Testis (tissue), 3 donors: Measurements from ENCODE around the gene SLC6A18. TPM values are rescaled to one million over a fixed set of nuclear protein-coding genes. Genes with fewer than 3 reads are reported as not detected.
"Not testable (repeated sequence)": the region's sequence is repeated elsewhere in the genome, so short reads cannot be mapped to it uniquely, and the experiment has no call there.

Experiments used
- DNase-seq: peaks from one replicate; pipeline ENCODE4 v3.0.0-alpha.2; 2019
- H3K27ac ChIP-seq, 2 donors: fragments of 200-600 bp; sonication (generic); one replicate each; pipeline ENCODE4 v1.5.1; 2019
- H3K27me3 ChIP-seq: fragments of 200-600 bp; sonication (generic); one replicate; pipeline ENCODE4 v1.5.1; 2019
- H3K36me3 ChIP-seq: fragments of 200-600 bp; sonication (generic); one replicate; pipeline ENCODE4 v1.5.1; 2017; ENCODE audit warnings: low read depth; ENCODE audit errors: missing control alignments
- H3K4me1 ChIP-seq: fragments of 200-600 bp; sonication (generic); one replicate; pipeline ENCODE4 v1.5.1; 2019
- H3K4me3 ChIP-seq, 2 donors: fragments of 200-600 bp; sonication (generic); one replicate each; pipeline ENCODE4 v1.5.1; 2017 to 2019
- H3K9me3 ChIP-seq: fragments of 200-600 bp; sonication (generic); one replicate; pipeline ENCODE4 v1.5.1; 2017
- CTCF ChIP-seq, 3 experiments: fragments of 450-650 bp in 2 of 3; fragments of 200-600 bp in 1 of 3; sonication (generic) in 1 of 3; IDR thresholded peaks; one replicate each; pipeline ENCODE4 v1.5.1; 2016 to 2019; ENCODE audit warnings: antibody characterized with exemption in 3 of 3, mild to moderate bottlenecking in 2 of 3, moderate library complexity in 1 of 3
- POLR2A ChIP-seq: fragments of 450-650 bp; IDR thresholded peaks from one replicate; pipeline ENCODE4 v1.6.1; 2017; ENCODE audit warnings: antibody characterized with exemption, mild to moderate bottlenecking, moderate library complexity
- WGBS, 2 donors: methylation state at CpG; one replicate each; pipeline ENCODE4 v1.1.5; 2018; 5-methylcytosine and 5-hydroxymethylcytosine counted together
- intact Hi-C: fragments of 100-400 bp; cut with DNase I; formaldehyde crosslinking; loops from one replicate; pipeline ENCODE4 v1.15.1; 2023; ENCODE audit warnings: low total_unique reads
- polyA plus RNA-seq: library from polyadenylated mRNA; stranded (reverse); fragments of 350-450 nt; fragmentation: Illumina TruSeq; extraction: RNeasy Lipid Tissue Mini Kit (QIAGEN cat#74804); gene quantifications from one replicate; pipeline ENCODE4 v1.2.3, GENCODE V29; 2014; ENCODE audit warnings: low read depth, low replicate concordance; ENCODE audit not compliant: insufficient read depth
- total RNA-seq, 2 donors: library from RNA; depleted of rRNA; stranded (reverse); fragments of >200 nt; gene quantifications; one replicate each; pipeline ENCODE4 v1.2.3, GENCODE V29; 2016

The SLC6A18 gene
- total and polyA plus RNA-seq, 3 donors from 2014 or later: 0.24 TPM; not detected in 2

- TF ChIP-seq CTCF (IDR thresholded peaks at IDR 0.05) (no peak), POLR2A (no peak)
- H3K27me3 ChIP-seq: no peaks in the 10 kb centered on the region
- no peaks in the 10 kb centered on the region for H3K9me3 ChIP-seq
- H3K27ac ChIP-seq: no peak overlapping the region
- intact Hi-C loops: no loop called here
- no peaks in the 10 kb centered on the region for H3K36me3 ChIP-seq
- H3K4me1 ChIP-seq: no peaks in the 10 kb centered on the region
- WGBS, 2 donors: 43 to 45% methylated on average over 15 of the region's 15 CpGs
- DNase-seq: no peak
- H3K4me3 ChIP-seq: no peak overlapping the region
These were observed 2.9 kb downstream of the SLC6A18 start for GRCh38 chr5:1228120-1228519.

- H3K27ac ChIP-seq, intact Hi-C loops, H3K4me3 ChIP-seq, H3K36me3 ChIP-seq, H3K27me3 ChIP-seq, H3K9me3 ChIP-seq, H3K4me1 ChIP-seq, DNase-seq: not testable (repeated sequence)
- 86% methylated on average over 11 of the region's 11 CpGs for WGBS, 2 donors
These were observed 3.8 kb downstream of the SLC6A18 start for GRCh38 chr5:1229023-1229422.

GRCh38 chr5:1229822-1230221 is 4.6 kb downstream of the SLC6A18 start:
- intact Hi-C loops: no loop called here
- H3K27me3 ChIP-seq: no peaks in the 10 kb centered on the region
- 41 to 44% methylated on average over 7 of the region's 7 CpGs for WGBS, 2 donors

GRCh38 chr5:1230551-1230950 is 5.4 kb downstream of the SLC6A18 start:
- DNase-seq: no peak
- no peak overlapping the region for H3K27ac ChIP-seq
- no peaks in the 10 kb centered on the region for H3K36me3 ChIP-seq
- no peaks in the 10 kb centered on the region for H3K27me3 ChIP-seq
- TF ChIP-seq CTCF (IDR thresholded peaks at IDR 0.05): no peak
- TF ChIP-seq POLR2A: no peak
- H3K9me3 ChIP-seq: no peaks in the 10 kb centered on the region
- H3K4me1 ChIP-seq: no peaks in the 10 kb centered on the region
- intact Hi-C loops: no loop called here
- H3K4me3 ChIP-seq: no peak overlapping the region
- 88 to 94% methylated on average over 12 to 17 of the region's 17 CpGs for WGBS, 2 donors

More at GRCh38 chr5:1229822-1230221, 4.6 kb downstream of the SLC6A18 start:
- Histone ChIP-seq H3K36me3 (no peaks in the 10 kb centered on the region), H3K27ac (no peak overlapping the region), H3K9me3 (no peaks in the 10 kb centered on the region), H3K4me1 (no peaks in the 10 kb centered on the region), H3K4me3 (no peak overlapping the region)
- TF ChIP-seq CTCF (IDR thresholded peaks at IDR 0.05): no peak
- no peak for TF ChIP-seq POLR2A
- DNase-seq: no peak

GRCh38 chr5:1231354-1231905 is 6.2 kb downstream of the SLC6A18 start:
- no peaks in the 10 kb centered on the region for H3K9me3 ChIP-seq
- no peak overlapping the region for H3K4me3 ChIP-seq
- WGBS, 2 donors: 62 to 63% methylated on average over 11 to 13 of the region's 13 CpGs
- intact Hi-C loops: no loop called here
- H3K4me1 ChIP-seq: no peaks in the 10 kb centered on the region
- no peak overlapping the region for H3K27ac ChIP-seq
- no peak for DNase-seq
- no peaks in the 10 kb centered on the region for H3K36me3 ChIP-seq
- no peaks in the 10 kb centered on the region for H3K27me3 ChIP-seq
- TF ChIP-seq CTCF (IDR thresholded peaks at IDR 0.05) (no peak), POLR2A (no peak)
